ENCODE data around the gene GRK3.

GRK3 gene

GRCh38 chr22:25714739-25715138 lies 150.3 kb downstream of the GRK3 start:
- H3K36me3 ChIP-seq (ENCODE audit: insufficient read depth, insufficient read length, low read length) = no peaks in the 10 kb centered on the region

DNA sequence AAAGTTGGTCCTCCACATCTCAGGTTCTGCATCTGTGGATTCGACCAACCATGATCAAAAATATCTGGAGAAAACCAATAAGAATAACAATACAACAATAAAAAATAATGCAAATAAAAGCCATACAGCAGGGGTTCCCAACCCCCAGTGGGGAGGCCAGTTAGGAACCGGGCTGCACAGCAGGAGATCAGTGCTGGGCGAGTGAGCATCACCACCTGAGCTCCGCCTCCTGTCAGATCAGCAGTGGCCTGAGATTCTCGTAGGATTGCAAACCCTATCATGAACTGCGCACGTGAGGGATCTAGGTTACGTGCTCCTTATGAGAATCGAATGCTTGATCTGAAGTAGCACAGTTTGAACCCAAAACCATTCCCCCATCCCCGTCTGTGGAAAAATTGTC lies 152.2 kb downstream of the GRK3 start:
- H3K36me3 ChIP-seq (ENCODE audit: insufficient read depth, insufficient read length, low read length) = no peaks in the 10 kb centered on the region
- no peak overlapping the region for H3K4me3 ChIP-seq (ENCODE audit: insufficient read length, low read depth)
- DNase-seq (ENCODE audit: low read depth, low spot score) = no peak
- H3K9ac ChIP-seq (ENCODE audit: insufficient read length, low read depth) = no peak overlapping the region
- H3K4me1 ChIP-seq (ENCODE audit: insufficient read depth, insufficient read length) = no peaks in the 10 kb centered on the region
- H3K9me3 ChIP-seq (ENCODE audit: insufficient read depth, low read length) = no peaks in the 10 kb centered on the region
- TF ChIP-seq ZNF274 (IDR thresholded peaks at IDR 0.05; ENCODE audit: low read depth, low read length) = no peak
- no peak for TF ChIP-seq SUZ12 (IDR thresholded peaks at IDR 0.05; ENCODE audit: extremely low read depth, insufficient read depth, insufficient read length)
- TF ChIP-seq YY1 (IDR thresholded peaks at IDR 0.05; ENCODE audit: insufficient read depth, insufficient read length) = no peak
- no peaks in the 10 kb centered on the region for H3K27me3 ChIP-seq (ENCODE audit: insufficient read depth, insufficient read length)

More at GRCh38 chr22:25714739-25715138, 150.3 kb downstream of the GRK3 start:
- H3K4me1 ChIP-seq (ENCODE audit: insufficient read depth, insufficient read length) = no peaks in the 10 kb centered on the region
- DNase-seq (ENCODE audit: low read depth, low spot score) = no peak
- H3K4me3 ChIP-seq (ENCODE audit: insufficient read length, low read depth) = no peak overlapping the region
- no peaks in the 10 kb centered on the region for H3K9me3 ChIP-seq (ENCODE audit: insufficient read depth, low read length)
- no peaks in the 10 kb centered on the region for H3K27me3 ChIP-seq (ENCODE audit: insufficient read depth, insufficient read length)
- no peak overlapping the region for H3K9ac ChIP-seq (ENCODE audit: insufficient read length, low read depth)
- TF ChIP-seq SUZ12 (IDR thresholded peaks at IDR 0.05; ENCODE audit: extremely low read depth, insufficient read depth, insufficient read length) = no peak
- TF ChIP-seq ZNF274 (IDR thresholded peaks at IDR 0.05; ENCODE audit: low read depth, low read length) = no peak
- TF ChIP-seq YY1 (IDR thresholded peaks at IDR 0.05; ENCODE audit: insufficient read depth, insufficient read length) = no peak

DNA sequence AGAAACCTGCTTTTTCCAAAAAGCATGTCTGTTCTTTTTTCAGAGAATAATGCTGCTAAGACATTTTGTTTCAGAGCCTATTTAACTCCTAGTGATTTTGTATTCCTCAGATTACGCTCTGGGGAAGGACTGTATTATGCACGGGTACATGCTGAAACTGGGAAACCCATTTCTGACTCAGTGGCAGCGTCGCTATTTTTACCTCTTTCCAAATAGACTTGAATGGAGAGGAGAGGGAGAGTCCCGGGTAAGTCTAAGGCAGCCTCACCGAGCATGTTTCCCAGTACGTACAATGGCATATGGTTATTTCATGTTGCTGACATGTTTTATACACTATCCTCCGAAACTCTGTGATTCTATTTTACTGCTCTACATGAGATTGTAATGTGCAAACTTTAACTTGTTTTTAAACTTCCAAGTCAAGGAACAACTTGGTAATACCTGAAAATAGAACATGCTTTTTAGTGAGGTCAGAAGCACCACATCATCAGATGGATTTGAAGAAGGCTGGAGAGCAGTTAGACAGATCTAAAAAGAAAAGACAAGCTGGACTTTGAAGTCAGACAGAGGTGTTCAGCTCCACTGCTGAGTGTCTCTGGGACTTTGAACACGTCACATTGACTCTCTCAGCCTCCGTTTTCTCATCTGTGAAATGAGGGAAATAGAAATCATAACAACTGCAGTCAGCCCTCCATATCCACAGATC lies 153.8 kb downstream of the GRK3 start:
- Histone ChIP-seq H3K36me3 (ENCODE audit: insufficient read depth, insufficient read length, low read length) (no peaks in the 10 kb centered on the region), H3K4me3 (ENCODE audit: insufficient read length, low read depth) (no peak overlapping the region), H3K9me3 (ENCODE audit: insufficient read depth, low read length) (no peaks in the 10 kb centered on the region), H3K4me1 (ENCODE audit: insufficient read depth, insufficient read length) (no peaks in the 10 kb centered on the region), H3K27me3 (ENCODE audit: insufficient read depth, insufficient read length) (no peaks in the 10 kb centered on the region), H3K9ac (ENCODE audit: insufficient read length, low read depth) (no peak overlapping the region)
- no peak for DNase-seq (ENCODE audit: low read depth, low spot score)
- TF ChIP-seq SUZ12 (IDR thresholded peaks at IDR 0.05; ENCODE audit: extremely low read depth, insufficient read depth, insufficient read length) = no peak
- no peak for TF ChIP-seq YY1 (IDR thresholded peaks at IDR 0.05; ENCODE audit: insufficient read depth, insufficient read length)
- no peak for TF ChIP-seq ZNF274 (IDR thresholded peaks at IDR 0.05; ENCODE audit: low read depth, low read length)

GRCh38 chr22:25722223-25722622 lies 157.7 kb downstream of the GRK3 start:
- H3K36me3 ChIP-seq (ENCODE audit: insufficient read depth, insufficient read length, low read length) = no peaks in the 10 kb centered on the region
- no peak overlapping the region for H3K4me3 ChIP-seq (ENCODE audit: insufficient read length, low read depth)
- no peaks in the 10 kb centered on the region for H3K4me1 ChIP-seq (ENCODE audit: insufficient read depth, insufficient read length)
- no peaks in the 10 kb centered on the region for H3K9me3 ChIP-seq (ENCODE audit: insufficient read depth, low read length)
- DNase-seq (ENCODE audit: low read depth, low spot score) = no peak
- no peaks in the 10 kb centered on the region for H3K27me3 ChIP-seq (ENCODE audit: insufficient read depth, insufficient read length)
- H3K9ac ChIP-seq (ENCODE audit: insufficient read length, low read depth) = no peak overlapping the region
- TF ChIP-seq YY1 (IDR thresholded peaks at IDR 0.05; ENCODE audit: insufficient read depth, insufficient read length) (no peak), ZNF274 (IDR thresholded peaks at IDR 0.05; ENCODE audit: low read depth, low read length) (no peak), SUZ12 (IDR thresholded peaks at IDR 0.05; ENCODE audit: extremely low read depth, insufficient read depth, insufficient read length) (no peak)

DNA sequence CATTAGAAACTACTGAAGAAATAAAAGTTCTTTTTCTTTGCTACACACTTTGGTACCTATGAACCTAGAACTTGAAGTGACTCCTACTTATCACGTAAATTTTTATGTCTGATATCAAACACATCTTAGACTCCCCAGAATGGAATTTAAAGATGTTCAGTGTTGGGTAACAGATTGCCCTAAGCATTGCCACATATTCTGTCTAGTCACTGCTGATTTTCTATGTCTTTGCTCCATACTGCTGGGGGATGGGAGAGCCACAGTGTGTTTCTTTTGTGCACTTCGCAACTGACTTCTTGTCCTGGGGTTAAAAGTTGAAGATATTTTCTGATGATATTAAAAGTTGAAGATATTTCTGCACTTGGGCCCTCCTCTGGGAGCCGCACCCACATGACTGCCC lies 158.2 kb downstream of the GRK3 start:
- H3K9me3 ChIP-seq (ENCODE audit: insufficient read depth, low read length) = no peaks in the 10 kb centered on the region
- DNase-seq (ENCODE audit: low read depth, low spot score) = no peak
- no peaks in the 10 kb centered on the region for H3K36me3 ChIP-seq (ENCODE audit: insufficient read depth, insufficient read length, low read length)

DNA sequence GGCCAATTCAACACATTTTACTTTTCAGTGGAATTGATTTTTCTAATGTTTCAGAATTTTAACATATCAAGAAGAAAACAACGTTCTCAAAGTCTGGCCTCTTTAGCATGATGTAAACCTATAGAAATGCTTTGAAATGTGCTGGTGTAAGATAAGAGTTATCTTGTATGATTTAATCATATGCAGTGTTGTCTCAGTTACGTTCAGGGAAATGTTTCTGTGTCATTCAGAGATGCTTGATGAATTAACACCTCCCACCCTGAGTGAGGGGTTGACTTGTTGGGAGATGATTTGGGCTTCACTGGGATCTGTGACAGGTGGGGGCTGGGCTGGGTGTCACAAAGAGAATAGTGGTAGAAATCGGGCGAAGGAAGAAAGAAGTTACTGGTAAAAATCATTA lies 161.8 kb downstream of the GRK3 start:
- Histone ChIP-seq H3K9ac (ENCODE audit: insufficient read length, low read depth) (no peak overlapping the region), H3K4me3 (ENCODE audit: insufficient read length, low read depth) (no peak overlapping the region), H3K36me3 (ENCODE audit: insufficient read depth, insufficient read length, low read length) (no peaks in the 10 kb centered on the region), H3K27me3 (ENCODE audit: insufficient read depth, insufficient read length) (no peaks in the 10 kb centered on the region), H3K9me3 (ENCODE audit: insufficient read depth, low read length) (no peaks in the 10 kb centered on the region), H3K4me1 (ENCODE audit: insufficient read depth, insufficient read length) (no peaks in the 10 kb centered on the region)
- no peak for DNase-seq (ENCODE audit: low read depth, low spot score)
- TF ChIP-seq ZNF274 (IDR thresholded peaks at IDR 0.05; ENCODE audit: low read depth, low read length) (no peak), YY1 (IDR thresholded peaks at IDR 0.05; ENCODE audit: insufficient read depth, insufficient read length) (no peak), SUZ12 (IDR thresholded peaks at IDR 0.05; ENCODE audit: extremely low read depth, insufficient read depth, insufficient read length) (no peak)

More for the DNA sequence above, 158.2 kb downstream of the GRK3 start:
- no peak overlapping the region for H3K9ac ChIP-seq (ENCODE audit: insufficient read length, low read depth)
- H3K4me1 ChIP-seq (ENCODE audit: insufficient read depth, insufficient read length) = no peaks in the 10 kb centered on the region
- H3K4me3 ChIP-seq (ENCODE audit: insufficient read length, low read depth) = no peak overlapping the region
- TF ChIP-seq ZNF274 (IDR thresholded peaks at IDR 0.05; ENCODE audit: low read depth, low read length) (no peak), YY1 (IDR thresholded peaks at IDR 0.05; ENCODE audit: insufficient read depth, insufficient read length) (no peak), SUZ12 (IDR thresholded peaks at IDR 0.05; ENCODE audit: extremely low read depth, insufficient read depth, insufficient read length) (no peak)
- no peaks in the 10 kb centered on the region for H3K27me3 ChIP-seq (ENCODE audit: insufficient read depth, insufficient read length)

GRCh38 chr22:25728071-25728470 lies 163.6 kb downstream of the GRK3 start:
- no peak for TF ChIP-seq YY1 (IDR thresholded peaks at IDR 0.05; ENCODE audit: insufficient read depth, insufficient read length)
- no peak for TF ChIP-seq ZNF274 (IDR thresholded peaks at IDR 0.05; ENCODE audit: low read depth, low read length)
- TF ChIP-seq SUZ12 (IDR thresholded peaks at IDR 0.05; ENCODE audit: extremely low read depth, insufficient read depth, insufficient read length) = no peak
- Histone ChIP-seq H3K36me3 (ENCODE audit: insufficient read depth, insufficient read length, low read length) (no peaks in the 10 kb centered on the region), H3K4me1 (ENCODE audit: insufficient read depth, insufficient read length) (no peaks in the 10 kb centered on the region), H3K27me3 (ENCODE audit: insufficient read depth, insufficient read length) (no peaks in the 10 kb centered on the region), H3K4me3 (ENCODE audit: insufficient read length, low read depth) (no peak overlapping the region), H3K9ac (ENCODE audit: insufficient read length, low read depth) (no peak overlapping the region), H3K9me3 (ENCODE audit: insufficient read depth, low read length) (no peaks in the 10 kb centered on the region)
- DNase-seq (ENCODE audit: low read depth, low spot score) = no peak

Measured in NT2/D1 (cell line).